ENCODE measurements around the gene PATZ1.

Gene PATZ1

DNA sequence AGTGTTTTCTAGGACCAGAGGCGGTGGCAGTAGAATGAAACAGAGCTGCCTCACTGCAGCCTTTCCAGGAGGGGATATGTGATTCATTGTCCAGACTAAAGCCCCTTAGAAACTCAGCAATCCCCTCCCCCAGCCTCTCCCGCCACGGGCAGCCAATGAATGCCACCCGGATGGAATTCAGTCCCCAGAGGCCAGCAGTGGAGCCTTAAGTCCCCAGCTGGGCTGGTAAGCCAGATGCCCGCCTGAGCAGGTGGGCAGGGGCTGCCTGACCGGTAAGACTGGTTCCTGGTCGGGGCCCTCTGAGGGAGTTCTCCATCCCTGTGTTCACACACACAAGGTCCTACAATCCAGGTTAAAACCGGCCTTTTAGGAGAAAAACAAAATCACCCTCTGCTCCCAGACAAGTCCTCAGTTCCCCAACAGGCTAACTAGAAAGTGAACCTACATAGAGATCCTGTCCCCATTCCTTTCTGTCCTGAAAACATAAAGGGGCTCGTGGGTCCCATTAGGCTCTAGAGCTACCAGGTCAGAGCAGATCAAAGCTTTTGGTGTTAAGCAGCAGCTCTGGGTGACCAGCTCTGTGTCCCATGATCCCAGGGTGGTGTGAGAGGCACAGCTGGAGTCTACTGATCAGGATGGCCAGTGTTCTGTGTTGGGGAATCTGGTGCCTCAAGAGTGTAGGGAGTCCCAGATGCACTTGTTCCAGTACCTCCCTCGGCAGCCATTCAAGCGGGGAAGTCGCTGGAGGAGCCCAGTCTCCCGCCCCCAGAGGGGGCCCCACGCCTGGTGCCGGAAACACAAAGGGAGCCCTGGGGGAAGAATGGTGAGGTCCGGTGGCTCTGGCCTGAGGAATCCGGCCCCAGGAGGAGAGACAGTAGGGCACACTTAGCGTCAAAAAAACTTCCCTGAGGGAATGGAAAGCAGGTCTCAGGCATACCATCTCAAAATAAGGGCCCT is 2.6 kb downstream of the PATZ1 start:
- DNase-seq (ENCODE audit: insufficient read length, low spot score), result peak; percentile 18
- no peak for FAIRE-seq

DNA sequence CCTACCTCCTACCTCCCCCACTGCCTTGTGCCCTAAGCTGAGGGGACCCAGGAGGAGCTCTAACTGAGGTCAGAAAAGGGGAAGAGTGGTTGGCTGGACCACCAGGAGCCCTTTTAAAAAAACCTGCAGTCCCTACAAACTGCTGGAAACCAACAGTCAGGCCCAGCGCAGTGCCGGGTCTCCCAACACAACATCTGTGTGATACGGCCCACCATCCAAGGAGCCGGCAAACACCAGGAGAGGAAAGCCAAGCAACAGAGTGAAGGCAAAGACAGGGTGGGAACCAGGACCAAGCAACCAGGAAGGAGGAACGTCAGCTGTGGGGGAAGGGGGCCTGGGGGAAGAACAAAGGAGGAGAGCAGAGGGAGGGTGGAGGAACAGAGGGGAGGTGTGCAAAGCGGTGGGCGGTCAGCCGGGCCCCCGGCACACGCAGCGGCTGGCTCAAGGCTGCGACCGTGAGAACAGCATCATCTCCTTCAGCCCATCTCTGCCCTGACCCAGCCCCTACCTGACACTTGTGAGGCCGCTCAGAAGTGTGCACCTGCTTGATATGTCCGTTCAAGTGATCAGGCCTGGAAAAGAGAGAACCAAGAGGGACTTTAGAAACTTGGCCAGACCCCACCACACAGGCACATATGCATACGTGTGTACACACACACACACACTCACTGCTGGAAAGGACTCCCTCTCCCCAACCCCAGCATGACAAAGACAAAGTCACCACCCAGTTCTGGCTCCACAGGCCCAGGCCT is 3.6 kb downstream of the PATZ1 start:
- DNase-seq (ENCODE audit: insufficient read length, low spot score), result no peak

GRCh38 chr22:31341386-31342088 is 4.6 kb downstream of the PATZ1 start:
- FAIRE-seq (no peak), DNase-seq (ENCODE audit: insufficient read length, low spot score) (no peak)

More for the DNA sequence above, 3.6 kb downstream of the PATZ1 start:
- FAIRE-seq, result no peak

GRCh38 chr22:31340765-31341247 is 5.3 kb downstream of the PATZ1 start:
- FAIRE-seq, result no peak

DNA sequence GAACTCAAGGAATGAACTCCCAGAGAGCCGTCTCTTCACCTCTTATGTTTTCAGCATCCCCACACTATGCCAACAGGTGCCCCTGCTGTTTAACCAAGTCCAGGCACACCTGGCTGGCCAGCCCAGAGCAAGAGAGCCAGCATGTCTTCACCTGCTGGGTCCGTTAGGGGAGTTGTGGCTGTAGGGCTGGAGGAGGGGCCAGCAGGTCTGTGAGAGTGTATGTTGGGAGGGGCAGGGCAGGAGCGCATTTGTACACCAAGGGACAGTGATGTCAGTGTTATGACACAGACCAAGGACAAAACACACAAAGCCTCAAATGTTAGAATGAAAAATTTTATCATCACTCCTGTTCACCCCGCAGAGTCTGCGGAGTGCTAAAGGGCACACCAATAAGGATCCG is 5.8 kb downstream of the PATZ1 start:
- FAIRE-seq (no peak), DNase-seq (ENCODE audit: insufficient read length, low spot score) (no peak)

More at GRCh38 chr22:31340765-31341247, 5.3 kb downstream of the PATZ1 start:
- no peak for DNase-seq (ENCODE audit: insufficient read length, low spot score)

DNA sequence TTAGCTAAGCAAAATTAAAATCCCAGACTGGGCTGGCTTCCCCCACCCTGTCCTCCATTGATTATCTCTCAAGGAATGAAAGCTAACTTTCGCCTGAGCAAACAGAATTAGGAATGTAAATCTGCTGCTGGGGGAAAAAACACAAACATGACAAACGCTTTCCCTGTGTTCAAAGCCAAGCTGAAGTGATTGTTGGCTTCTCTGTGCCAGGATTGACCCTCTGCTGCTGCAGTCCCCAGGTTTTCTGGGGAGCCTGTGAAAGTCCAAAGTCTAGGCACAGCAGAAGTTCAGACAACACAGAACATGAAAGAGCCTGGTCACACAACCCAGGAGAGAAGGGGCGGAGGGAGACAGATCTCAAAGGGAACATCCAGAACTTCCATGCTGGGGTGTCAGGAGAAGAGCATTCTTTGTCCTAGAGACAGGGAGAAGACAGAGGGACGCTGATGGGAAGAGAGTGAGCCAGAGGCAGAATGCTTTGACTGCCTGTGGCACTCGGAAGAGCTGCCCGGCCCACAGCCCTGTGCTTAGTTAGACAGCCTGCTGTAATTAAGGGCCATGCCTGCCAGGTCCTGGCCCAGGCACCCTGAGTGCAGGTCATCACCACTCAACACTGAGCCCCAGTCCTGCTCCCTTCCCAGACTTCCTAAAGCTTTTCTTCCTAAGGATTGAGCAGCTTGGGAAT is 6.9 kb downstream of the PATZ1 start:
- DNase-seq (ENCODE audit: insufficient read length, low spot score), result no peak
- FAIRE-seq, result no peak

GRCh38 chr22:31337178-31337577 is 9.0 kb downstream of the PATZ1 start:
- DNase-seq (ENCODE audit: insufficient read length, low spot score) (no peak), FAIRE-seq (no peak)

DNA sequence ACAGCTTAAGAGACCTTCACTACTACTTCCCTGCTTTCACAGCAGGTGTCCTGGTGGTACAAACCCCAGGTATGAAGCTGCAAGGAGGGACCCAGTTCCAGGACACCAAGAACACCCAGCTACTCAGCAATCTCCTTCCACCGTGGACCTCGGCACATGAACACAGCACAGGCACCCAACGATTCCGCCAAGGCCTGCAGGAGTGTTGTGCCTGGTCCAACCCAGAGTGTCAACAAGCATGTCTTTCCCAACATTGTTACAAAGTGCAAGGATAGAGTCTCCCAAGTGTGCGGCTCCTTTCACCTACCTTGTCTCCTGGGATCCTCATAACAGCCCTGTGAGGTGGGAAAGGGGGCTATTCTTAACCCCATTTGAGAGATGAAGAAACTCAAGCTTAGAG is 11.8 kb downstream of the PATZ1 start:
- FAIRE-seq, result no peak
- DNase-seq (ENCODE audit: insufficient read length, low spot score), result no peak

DNA sequence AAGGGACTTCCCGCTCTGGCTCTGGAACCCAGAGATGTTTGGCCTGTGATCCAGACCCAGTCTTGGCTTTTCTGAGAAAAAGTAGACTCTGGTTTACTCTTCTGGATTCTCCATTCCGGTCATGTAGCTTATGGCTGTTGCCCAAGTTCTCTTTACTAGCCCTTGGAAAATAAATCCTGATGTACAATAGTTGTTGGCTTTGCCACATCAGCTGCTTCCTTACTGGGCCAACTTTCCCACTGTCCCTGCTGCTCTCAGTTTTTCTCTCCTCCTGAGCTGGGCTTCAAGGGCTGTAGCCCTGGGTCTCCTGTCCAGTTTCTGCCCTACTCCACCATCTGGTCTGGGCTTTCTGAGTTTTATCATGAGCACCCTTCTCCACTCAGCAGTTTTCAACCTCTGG is 12.5 kb downstream of the PATZ1 start:
- FAIRE-seq, result no peak
- DNase-seq (ENCODE audit: insufficient read length, low spot score), result no peak

DNA sequence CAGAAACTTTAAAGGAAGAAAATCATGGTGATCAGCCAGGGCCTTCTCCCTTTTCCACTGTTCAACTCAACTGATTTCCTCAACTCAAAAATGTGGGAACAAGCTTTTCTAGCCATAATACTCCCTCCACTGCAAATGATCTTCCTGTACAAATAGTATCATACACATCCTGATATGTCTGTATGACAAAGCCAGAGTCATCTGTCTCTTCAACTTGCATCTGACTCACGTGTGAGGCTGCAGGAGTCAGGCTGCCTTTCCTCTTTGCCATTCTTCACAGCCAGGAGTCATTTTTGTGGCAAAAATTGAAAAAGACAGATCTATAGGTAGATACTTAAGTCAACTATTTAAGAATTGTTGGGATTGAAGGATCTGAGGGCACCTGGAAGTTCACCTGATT is 13.3 kb downstream of the PATZ1 start:
- FAIRE-seq, result no peak
- DNase-seq (ENCODE audit: insufficient read length, low spot score), result no peak

GRCh38 chr22:31332010-31332409 is 14.1 kb downstream of the PATZ1 start:
- FAIRE-seq (no peak), DNase-seq (ENCODE audit: insufficient read length, low spot score) (no peak)

- FAIRE-seq, result no peak
These were observed 16.5 kb downstream of the PATZ1 start for GRCh38 chr22:31329453-31330215.

GRCh38 chr22:31329029-31329428 is 17.1 kb downstream of the PATZ1 start:
- FAIRE-seq (no peak), DNase-seq (ENCODE audit: insufficient read length, low spot score) (no peak)

More at GRCh38 chr22:31329453-31330215, 16.5 kb downstream of the PATZ1 start:
- DNase-seq (ENCODE audit: insufficient read length, low spot score), result no peak

DNA sequence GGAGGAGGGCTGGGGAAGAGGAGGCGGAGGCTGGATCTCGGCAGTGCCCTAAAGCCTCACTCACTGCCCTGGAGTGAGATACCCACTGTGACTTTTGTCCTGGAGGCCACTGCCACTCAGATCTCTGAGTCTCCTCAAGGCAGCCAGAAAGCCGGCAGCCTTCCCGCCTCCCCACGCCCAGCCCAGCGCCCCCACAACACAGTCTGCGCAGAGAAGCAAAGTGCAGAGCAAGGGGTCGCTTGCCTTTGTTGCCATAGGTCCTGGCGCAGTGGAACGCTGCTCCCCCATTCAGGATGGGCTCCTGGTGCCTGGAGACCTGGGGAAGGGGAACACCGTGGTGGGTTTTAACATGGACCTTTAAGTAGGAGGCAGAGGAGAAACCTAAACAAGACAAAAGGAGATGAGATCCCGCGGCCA is 17.6 kb downstream of the PATZ1 start:
- FAIRE-seq (no peak), DNase-seq (ENCODE audit: insufficient read length, low spot score) (no peak)

- no peak for DNase-seq (ENCODE audit: insufficient read length, low spot score)
- no peak for FAIRE-seq
These were observed 18.2 kb downstream of the PATZ1 start for GRCh38 chr22:31327806-31328543.

DNA sequence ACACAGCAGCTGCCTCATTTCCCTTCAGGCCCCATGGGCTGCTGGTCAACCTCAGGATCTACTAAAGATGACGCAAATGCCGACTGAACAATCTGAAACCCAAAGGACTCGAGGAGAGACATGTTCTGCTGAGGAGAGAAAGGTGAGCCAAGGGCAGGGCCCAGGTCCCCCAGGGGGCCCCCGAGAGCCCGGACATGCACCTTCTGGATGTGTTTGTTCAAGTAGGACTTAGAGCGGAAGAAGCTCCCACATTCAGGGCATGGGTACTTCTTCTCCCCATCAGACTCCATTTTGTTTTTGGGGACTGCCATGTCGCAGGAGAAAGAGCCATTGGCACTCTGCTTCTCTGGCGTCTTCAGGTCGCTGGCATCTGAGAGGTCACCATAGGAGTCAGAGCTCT is 19.3 kb downstream of the PATZ1 start:
- no peak for FAIRE-seq

GRCh38 chr22:31323578-31324550 is 22.3 kb downstream of the PATZ1 start:
- no peak for FAIRE-seq

More for the DNA sequence above, 19.3 kb downstream of the PATZ1 start:
- no peak for DNase-seq (ENCODE audit: insufficient read length, low spot score)

DNA sequence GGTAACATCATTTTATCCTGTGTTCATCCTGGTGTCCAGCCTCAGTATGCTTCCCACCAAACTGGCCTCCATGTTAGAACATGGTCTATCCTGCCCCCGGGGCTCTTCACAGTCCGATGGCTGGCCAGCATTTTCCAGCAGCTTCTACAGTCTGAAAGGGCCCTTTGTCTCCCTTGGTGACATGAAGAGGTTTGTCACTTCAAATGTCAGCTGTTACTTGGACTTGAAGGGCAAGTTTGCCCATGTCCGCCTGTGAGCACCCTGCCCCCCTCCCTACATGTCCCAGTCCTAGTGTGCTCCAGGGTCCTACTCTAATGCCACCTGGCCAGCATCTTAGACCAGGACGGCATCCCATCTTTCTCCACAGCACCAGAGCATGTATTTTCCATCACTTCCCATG is 24.7 kb downstream of the PATZ1 start:
- DNase-seq (ENCODE audit: insufficient read length, low spot score) (no peak), FAIRE-seq (no peak)

More at GRCh38 chr22:31323578-31324550, 22.3 kb downstream of the PATZ1 start:
- no peak for DNase-seq (ENCODE audit: insufficient read length, low spot score)

Measured in GM19239 (cell line).